GM19455 (cell line): ENCODE data around the gene ELFN2.

Experiments
- ATAC-seq: cut with Tn5 transposase; IDR thresholded peaks from one replicate; pipeline ENCODE4 v1.9.1; 2021; ENCODE audit not compliant: unreplicated experiment

Gene ELFN2

DNA sequence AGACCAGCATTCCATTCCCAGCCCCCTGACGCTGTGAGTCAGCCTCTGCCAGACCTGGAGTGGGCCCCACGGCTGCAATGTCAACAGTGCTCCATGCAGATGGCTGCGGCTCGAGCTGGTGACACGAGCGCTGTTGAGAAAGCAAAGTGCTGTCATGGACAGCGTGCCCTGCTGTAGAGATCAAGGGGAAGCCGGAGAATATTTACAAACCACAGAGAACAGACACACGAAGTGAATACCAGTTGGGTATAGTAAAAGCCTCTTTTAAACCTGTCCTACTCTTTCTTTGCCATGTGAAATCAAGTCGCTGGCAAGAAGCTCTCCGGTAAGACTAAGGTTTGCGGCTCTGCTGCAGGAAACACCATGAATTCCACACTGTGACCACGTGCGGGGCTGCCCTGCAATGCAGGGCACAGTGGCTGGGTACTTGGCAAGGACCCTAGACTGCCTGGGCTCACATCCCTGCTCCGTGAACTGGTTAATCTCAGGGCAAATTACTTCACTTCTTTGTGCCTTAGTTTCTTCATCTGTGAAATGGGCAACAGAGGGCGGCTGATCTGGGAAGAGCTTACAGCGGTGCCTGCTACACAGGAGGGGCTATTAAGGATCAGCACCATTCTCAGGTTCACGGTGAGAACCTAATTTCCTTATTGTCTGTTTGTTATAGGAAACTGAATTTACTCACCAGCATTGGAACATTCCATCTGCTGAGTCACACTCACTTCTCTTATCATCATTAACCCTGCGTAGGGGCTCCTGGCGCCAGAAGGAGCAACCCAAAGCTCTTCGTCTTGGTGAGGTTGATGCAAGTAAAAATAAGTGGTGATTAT is 27.8 kb upstream of the ELFN2 start:
- no peak for ATAC-seq

DNA sequence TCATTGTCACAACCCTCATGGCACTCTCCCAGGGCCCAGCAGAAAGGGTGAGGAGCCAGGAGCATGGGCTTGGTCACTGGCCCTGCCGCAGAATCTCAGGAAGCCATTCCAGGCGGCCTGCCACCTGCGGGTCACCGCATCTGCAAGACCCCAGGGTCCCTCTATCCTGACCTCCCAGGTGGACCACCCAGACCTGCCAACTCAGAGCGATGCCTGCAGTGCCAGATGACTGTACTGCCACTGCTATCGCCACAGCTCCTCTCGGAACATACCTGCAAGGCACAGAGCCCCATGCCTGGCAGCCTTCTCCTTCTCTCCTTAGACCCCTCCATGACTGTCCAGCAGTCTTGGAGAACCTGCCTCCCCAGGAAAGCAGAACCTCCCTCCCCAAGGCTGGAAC is 26.4 kb upstream of the ELFN2 start:
- no peak for ATAC-seq

DNA sequence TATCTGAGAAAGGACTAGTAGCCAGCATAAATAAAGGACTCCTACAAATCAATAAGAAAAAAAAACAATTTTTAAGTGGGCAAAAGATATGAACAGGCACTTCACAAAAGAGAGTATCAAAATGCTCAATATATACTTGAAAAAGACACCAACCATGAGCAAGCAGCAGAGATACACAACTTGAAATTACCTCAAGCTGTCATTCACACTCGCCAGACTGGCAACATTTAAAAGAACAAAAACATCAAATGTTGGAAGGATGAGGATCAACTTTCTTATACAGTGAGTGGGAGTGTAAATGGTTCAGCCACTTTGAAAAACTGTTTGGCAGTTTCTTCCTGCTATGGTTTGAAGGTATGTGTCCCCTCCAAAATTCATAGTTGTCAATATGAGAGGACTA is 23.9 kb upstream of the ELFN2 start:
- ATAC-seq = no peak

DNA sequence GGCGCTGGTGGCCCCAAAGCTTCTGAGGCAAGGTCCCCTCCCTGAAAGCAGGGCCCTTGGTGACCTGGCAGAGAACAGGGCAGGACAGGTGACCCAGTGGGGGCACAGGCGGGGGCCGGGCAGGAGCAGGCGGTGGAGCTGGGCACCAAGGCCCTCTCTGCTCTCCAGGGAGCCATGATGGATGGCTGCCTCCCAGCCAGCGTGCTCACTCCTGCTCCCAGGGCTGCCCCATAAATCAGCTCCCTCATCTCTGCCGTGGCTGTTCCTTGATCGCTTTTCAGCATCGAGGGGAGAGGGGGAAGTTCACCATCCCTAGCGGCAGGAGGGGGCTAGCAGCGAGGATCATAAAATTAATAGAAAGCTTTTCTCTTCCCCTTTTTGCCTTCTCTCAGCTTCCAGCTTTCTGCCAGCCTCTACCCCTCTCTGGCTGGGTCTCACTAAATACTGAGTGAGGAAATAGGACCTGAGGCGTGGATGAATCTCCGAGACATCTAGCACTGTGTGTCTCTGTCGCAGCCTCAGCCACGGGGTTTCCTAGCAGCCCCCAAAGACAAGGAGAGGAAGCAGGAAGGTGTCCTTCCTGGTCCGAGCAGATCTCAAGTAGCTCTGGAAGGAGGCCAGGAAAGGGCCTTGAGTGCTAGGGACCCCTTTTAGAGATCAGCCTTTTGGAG is 22.2 kb upstream of the ELFN2 start:
- ATAC-seq = no peak

DNA sequence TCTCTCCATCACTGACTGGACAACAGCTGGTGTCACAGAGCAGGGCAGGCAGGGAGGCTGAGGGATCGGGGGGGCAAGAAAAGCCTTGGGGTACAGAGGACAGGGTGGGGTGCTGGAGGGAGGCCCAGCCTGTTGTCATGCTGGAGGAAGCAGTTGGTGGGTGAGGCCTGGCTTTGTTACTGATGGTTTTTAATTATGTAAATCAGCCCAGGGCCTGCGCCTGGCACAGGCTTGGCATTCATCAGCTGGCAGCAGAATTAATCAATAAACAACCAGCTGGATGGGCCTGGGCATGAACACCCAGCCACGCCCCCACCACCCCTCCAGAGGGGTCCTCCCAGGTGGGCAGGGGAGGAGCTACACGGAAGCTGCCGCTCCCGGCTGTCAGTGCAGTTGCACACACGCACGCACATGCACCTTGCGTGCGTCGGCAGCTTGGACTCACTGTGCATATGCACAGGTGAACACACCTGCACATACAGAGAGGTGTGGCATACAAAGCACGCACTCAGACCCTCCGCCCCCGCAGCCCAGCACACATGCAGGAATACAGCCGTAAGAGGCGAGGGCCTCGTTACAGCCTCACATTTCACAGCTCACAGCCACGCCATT is 21.3 kb upstream of the ELFN2 start:
- no peak for ATAC-seq

DNA sequence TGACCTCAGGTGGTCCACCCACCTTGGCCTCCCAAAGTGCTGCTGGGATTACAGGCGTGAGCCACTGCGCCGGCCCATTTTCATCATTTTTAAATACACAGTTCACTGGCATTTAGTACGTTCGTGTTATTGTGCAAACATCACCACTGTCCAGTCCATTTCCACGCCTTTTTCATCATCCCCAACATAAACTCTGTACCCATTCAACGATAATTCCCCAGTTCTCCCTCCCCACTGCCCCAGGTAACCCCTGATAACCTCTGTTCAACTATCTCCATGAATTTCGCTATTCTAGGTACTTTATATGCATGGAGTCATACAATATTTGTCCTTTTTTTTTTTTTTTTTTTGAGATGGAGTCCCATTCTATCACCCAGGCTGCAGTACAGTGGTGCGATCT is 18.2 kb upstream of the ELFN2 start:
- ATAC-seq = no peak

DNA sequence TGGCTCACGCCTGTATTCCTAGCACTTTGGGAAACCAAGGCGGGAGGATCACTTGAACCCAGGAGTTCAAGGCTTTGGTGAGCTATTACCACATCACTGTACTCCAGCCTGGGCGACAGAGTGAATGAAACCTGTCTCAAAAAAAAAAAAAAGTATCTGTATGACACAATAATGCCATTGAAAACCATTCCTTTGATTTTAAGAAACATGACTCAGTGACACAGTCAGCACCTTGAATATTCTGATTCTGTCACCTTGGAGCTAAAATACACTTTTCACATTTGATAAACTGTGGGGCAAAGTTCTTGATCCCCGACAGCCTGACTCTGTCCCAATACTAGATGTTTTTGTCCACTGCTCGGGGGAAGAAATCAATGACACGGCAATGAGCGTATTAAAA is 16.7 kb upstream of the ELFN2 start:
- no peak for ATAC-seq

DNA sequence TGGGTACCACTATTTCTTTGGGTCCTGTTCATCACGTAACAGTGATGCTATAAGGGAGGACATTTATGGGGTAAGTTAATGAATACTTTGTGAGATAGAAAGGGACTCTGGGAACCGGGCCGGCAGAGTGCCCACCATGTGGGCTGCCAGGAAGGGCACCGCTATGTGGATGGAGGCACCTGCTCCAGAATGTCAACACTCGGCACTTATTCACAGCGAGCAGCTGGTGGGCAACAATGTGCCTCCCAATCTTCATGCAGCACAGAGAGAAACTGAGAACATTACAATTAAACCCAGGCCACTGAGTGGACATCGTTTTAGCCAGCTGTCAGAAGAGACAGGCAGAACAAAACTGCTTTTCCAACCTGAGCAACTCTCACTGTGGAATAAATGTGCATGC is 15.8 kb upstream of the ELFN2 start:
- no peak for ATAC-seq

DNA sequence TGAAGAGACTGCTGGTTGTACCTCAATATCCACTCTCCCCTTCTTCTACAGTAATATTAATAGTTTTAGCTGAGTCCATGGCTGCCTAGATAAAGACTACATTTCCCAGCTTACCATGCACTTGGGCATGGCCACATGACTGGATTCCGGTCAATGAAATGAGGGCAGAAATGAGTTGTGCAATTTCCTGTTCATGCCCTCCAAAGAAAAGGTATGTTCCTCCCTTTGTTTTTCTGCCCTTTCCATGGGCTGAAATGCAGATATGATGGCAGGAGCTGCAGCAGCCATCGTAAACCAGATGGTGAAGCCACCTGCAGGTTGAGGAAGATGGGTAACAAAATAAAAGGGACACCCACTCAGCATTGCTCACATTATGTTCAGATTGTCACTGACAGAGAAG is 15.3 kb upstream of the ELFN2 start:
- ATAC-seq = no peak

DNA sequence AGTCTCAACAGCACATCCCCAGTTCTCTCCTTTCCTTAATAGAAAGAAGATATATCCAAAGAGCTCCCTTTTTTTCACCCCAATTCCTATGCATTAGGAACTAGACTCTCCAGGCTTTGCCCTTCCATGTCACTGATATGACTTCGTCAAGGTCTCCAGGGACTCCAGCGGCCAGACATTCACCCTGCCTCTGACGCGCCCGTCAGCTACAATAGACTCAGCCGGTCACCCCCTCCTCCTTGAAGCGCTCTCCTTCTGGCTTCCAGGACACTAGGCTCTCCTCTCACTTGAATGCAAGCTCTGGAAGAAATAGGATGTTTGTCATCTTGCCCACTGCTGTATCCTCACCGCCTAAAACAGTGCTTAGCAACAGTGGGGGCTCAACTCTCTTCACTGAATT is 14.9 kb upstream of the ELFN2 start:
- no peak for ATAC-seq

DNA sequence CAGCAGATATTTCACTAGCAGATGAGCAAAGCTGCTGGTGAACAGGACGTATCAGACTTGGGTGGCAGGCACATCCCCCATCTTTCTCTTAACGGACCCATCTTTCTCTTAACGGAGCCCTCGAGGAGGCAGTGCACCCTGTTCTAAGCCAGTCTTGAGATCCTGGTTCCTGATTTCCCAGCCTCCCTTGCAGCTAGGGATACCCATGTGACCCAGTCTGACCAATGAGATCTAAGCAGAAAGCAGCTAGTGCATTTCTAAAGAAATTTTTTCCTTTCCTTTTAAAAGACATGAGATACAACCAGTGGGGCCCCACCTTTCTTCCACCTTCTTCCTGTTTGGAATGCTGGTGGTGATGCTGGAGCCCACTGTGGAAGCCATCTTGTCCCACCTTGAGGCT is 13.6 kb upstream of the ELFN2 start:
- no peak for ATAC-seq

DNA sequence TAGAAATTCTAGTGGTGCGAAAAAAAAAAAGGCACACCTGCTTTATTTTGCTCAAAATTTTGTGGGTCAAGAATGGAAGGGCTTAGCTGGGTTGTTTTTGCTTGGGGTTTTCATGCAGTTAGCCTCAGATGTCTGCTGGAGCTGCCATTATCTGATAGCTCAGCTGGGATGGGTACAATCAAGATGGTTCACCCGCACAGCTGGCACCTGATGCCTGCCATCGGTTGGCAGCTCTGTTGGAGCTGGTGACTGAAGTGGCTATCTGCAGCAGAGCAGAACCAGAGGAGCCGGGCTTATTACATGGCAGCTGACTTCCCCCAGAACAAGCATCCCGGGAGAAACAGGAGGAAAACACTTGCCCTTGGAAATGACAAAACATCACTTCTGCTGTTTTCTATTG is 12.1 kb upstream of the ELFN2 start:
- no peak for ATAC-seq

DNA sequence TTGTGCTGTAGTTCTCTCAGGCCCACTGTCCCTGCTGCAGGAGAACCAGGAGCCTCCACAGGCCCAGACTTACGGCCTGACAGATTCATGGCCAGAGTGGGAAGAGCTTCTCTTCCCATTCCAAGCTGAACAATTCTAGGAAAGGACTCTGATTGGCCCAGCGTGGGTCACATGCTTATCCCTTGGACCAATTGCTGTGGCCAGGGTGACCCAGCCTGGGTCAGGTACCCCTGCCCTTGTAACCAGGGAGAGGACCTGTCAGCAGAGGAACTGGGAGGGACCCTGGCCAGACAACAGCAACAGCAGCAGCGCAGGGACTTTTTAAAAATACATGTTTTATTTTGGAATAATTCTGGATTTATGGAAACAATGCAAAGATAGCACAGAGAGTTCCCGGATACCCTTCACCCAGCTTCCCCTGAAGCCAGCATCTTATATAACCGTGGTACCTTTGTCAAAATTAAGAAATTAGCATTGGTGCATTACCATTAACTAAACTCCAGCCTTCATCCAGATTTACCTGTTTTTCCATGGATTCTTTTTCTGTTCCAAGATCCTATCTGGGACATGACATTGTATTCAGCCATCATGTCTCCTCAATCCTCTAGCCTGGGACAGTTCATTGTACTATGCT is 8.8 kb upstream of the ELFN2 start:
- ATAC-seq = no peak

DNA sequence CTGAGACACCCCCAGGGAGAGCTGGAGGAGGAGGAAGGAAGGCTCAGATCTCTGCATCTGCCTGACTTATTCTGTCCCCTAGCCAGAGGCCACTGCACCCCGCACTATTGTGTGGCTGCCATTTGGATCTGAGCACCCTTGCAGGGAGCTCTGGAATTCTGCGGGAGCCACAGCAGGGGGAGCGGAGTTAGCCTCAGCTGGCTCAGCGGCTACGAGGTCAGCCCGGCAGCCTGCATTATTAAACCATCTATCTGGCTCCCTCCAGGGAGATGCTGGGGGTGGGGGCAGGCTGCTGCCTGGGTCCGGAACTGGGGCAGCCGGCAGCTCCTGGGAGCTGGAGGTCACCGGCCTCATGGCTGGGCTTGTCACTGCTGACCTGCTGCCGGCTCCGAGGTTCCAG is 6.5 kb upstream of the ELFN2 start:
- ATAC-seq = no peak

DNA sequence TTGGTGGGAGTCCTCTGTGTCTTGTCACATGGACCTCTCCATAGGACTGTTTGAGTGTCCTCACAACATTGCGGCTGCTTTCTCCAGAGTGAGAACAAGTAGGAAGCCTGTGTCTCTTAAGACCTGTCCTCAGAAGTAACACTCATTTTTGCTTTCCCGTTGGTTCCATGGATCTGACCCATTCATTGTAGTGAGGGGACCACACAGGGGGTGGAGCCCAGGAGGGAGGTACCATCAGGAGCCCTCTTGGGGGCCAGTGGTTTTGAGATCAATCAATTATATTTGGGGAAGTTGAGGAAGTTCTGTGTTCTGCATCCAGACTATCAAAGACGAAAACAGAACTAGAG is 5.4 kb upstream of the ELFN2 start:
- ATAC-seq = no peak

DNA sequence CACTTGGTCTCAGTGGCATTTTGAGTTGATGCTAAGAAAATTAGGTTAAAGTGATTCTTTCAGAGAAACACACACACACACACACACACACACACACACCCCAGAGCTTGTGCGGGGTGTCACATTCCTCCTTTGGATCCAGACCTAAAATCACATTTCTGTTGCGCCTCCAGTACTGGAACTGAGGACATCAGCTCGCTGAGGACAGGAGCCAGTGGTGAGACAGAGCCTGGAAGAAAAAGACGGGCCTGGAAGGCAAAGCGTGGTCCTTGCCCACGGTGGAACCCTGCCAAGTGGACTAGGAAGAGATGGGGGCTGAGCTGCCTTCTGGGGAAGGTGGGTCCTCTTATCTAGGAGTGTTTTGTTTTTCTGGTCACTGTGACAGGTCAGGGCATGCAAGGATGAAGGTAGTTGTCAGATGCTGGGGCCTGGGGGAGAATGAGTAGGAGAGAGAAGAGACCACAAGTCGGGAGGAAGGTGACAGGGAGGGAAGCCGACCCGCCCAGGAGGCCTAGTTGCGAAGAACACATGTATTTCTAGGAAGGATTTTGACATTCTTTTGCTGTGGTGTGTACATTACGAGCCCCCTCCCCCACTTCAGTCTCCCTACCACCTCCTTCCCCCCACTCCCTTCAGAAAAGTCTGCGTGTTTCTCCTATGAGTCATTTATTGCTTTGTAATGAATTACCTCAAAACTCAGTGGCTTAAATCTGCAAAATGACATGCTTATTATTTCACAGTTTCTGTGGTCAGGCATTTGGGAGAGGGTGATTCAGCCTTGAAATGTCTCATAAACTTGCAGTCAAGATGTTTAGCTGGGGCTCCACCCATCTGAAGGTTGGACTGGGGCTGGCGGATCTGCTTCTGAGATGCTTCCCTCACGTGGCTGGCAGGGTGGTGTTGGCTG is 4.8 kb upstream of the ELFN2 start:
- no peak for ATAC-seq

DNA sequence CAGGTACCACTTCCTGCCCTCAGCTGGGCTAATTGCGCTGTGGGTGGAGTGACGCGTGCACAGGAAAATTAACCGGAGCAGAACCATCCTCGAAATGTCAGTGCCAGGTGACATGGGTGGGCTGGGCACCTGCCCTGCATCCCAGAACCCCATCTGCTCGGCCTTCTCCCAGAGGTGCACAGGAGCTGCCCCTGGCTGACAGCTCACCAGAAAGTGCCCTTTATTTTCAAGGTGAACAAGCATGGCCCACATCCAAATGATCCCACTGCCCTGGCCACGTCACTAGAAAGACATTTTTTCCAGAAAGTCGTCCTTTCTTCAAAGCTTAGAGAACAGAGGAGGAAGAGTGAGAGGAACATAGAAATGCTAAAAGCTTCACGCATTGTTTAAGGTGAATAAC is 4.1 kb upstream of the ELFN2 start:
- no peak for ATAC-seq

DNA sequence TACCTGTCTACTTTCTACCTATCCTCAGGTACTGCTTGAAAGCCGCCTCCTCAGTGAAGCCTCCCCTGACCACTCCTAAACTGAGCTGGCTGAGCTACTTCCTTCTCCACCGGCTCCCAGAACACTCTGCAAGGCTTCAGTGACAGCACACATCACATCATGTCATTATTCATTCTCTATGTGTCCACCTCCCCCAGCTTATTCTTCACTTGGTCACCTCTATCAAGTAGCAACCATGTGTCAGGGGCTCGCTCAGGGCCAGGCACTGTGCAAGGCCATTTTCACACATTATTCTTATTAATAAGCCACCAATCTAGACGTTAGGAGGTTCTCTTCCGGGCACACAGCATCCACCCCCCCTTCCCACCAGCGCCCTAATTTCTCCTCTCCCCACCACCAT is 3.7 kb upstream of the ELFN2 start:
- ATAC-seq = no peak

DNA sequence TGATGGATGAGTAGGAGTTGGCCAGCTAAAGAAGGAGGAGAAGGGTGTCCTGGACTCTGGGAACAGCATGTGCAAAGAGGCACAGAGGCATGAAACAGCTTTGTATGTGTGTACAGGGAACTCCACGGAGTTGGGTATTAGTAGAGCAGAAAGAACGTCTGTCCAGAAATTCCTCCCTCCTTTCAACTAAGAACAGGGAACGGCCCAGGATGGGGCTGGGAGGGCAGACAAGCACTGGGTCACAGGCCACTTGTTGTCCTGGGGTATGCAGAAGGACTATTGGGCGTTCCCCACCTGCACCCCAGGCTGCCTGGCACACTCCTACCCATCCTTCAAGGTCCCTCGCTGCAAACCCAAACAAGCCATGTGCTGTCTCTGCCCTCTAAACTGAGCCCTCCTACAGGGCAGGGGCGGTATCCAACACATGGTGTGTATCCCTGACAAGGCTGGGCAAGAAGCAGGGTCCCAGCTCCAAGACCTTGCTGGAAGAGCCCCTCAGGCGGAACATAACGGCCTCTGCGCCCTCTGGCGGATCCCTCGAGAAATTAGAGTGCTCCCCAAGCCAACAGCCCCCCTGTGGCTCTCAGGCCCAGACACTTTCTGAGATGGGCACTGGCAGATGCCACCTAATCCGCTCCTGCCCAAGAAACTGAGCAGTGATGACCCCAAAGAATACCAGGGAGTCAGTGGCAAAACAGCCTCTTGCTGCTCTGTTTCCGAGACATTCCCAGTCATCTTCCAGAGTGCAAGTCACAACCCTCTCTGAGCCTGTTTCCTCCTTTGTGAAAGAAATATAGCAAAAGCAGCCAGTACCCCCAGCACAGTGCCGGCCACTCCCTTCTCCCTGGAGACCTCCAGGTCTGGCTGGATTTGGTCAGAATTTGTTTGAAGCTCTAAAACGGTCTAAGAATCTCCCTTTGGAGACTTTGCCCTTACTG is 1.6 kb upstream of the ELFN2 start:
- ATAC-seq = no peak
